Measurements from ENCODE around the gene PLGLB2.
"Not testable (repeated sequence)": the region's sequence is repeated elsewhere in the genome, so short reads cannot be mapped to it uniquely, and the experiment has no call there.

Gene PLGLB2

GRCh38 chr2:87754759-87755158, 6.9 kb downstream of the PLGLB2 start:
- not testable (repeated sequence) for H3K36me3 ChIP-seq (ENCODE audit: control insufficient read depth in 1 of 2, insufficient read depth in 2 of 2, low read length in 2 of 2); H3K9ac ChIP-seq (ENCODE audit: low read depth in 1 of 2, low read length in 2 of 2); H3K27me3 ChIP-seq (ENCODE audit: control insufficient read depth in 1 of 2, insufficient read depth in 2 of 2, low read length in 2 of 2); H3K27ac ChIP-seq (ENCODE audit: low read depth, low read length); H3K4me1 ChIP-seq (ENCODE audit: control insufficient read depth in 1 of 2, insufficient read depth in 2 of 2, low read length in 2 of 2); H3K9me3 ChIP-seq (ENCODE audit: control insufficient read depth in 1 of 2, low read length in 2 of 2); H3K4me3 ChIP-seq (ENCODE audit: low read depth in 1 of 2, low read length in 2 of 2)

Data from duodenal mucosa (tissue), 2 donors.